Aorta (tissue), 5 donors: ENCODE results near the gene RHOT1. TPM values are rescaled to one million over a fixed set of nuclear protein-coding genes. Genes with fewer than 3 reads are reported as not detected.
"Not testable (repeated sequence)": the region's sequence is repeated elsewhere in the genome, so short reads cannot be mapped to it uniquely, and the experiment has no call there.

Experiments
- ATAC-seq: fragments of 200-7000 bp; cut with Tn5 transposase; one replicate; pipeline ENCODE4 v1.9.1; 2022; ENCODE audit warnings: moderate library complexity; ENCODE audit not compliant: low FRiP score
- DNase-seq, 2 donors: peaks; one replicate each; pipeline ENCODE4 v3.0.0-alpha.2; 2020
- H3K27ac ChIP-seq, 2 donors: one replicate each; pipeline ENCODE4 v1.5.1; 2013; ENCODE audit warnings: low read length in 2 of 2, mild to moderate bottlenecking in 2 of 2, moderate library complexity in 2 of 2, control low read depth in 1 of 2, inconsistent platforms in 1 of 2, low read depth in 1 of 2
- H3K27me3 ChIP-seq, 2 donors: one replicate each; pipeline ENCODE4 v1.6.1; 2013; ENCODE audit warnings: control low read depth in 1 of 2, low read length in 1 of 2, mild to moderate bottlenecking in 1 of 2, moderate library complexity in 1 of 2; ENCODE audit not compliant: insufficient read depth in 2 of 2, control insufficient read depth in 1 of 2
- H3K36me3 ChIP-seq, 2 donors: one replicate each; pipeline ENCODE4 v1.6.1; 2013; ENCODE audit warnings: control low read depth in 1 of 2, low read length in 1 of 2, mild to moderate bottlenecking in 1 of 2; ENCODE audit not compliant: insufficient read depth in 2 of 2, control insufficient read depth in 1 of 2
- H3K4me1 ChIP-seq, 2 donors: one replicate each; pipeline ENCODE4 v1.6.1; 2013; ENCODE audit warnings: low read length in 2 of 2, control low read depth in 1 of 2, mild to moderate bottlenecking in 1 of 2, moderate library complexity in 1 of 2; ENCODE audit not compliant: insufficient read depth in 2 of 2, control insufficient read depth in 1 of 2
- H3K4me3 ChIP-seq, 2 donors: one replicate each; pipeline ENCODE4 v1.5.1; 2013; ENCODE audit warnings: low read length in 2 of 2, control low read depth in 1 of 2, mild to moderate bottlenecking in 1 of 2
- H3K9me3 ChIP-seq: one replicate; pipeline ENCODE4 v1.6.1; 2013; ENCODE audit warnings: mild to moderate bottlenecking, low read length; ENCODE audit not compliant: control insufficient read depth
- WGBS, 2 donors: extraction: QIAGEN DNeasy Blood & Tissue Kit; methylation state at CpG; one replicate each; pipeline ENCODE4 v1.1.7; 2013; 5-methylcytosine and 5-hydroxymethylcytosine counted together
- intact Hi-C, 2 donors: fragments of 100-400 bp; cut with DNase I; formaldehyde crosslinking; loops; one replicate each; pipeline versions ENCODE4 v1.14.2 to v1.15.0; 2022
- polyA plus RNA-seq, 2 donors: library from polyadenylated mRNA; stranded (reverse); fragments of 200-250 nt; gene quantifications; one replicate each; pipeline ENCODE4 v1.2.3, GENCODE V29; 2013
- total RNA-seq, 2 donors: library from RNA; stranded (reverse); fragmentation: NEBNext Ultra II Directional; extraction: Animal tissue kit (Norgen Biotek cat#: 25700); gene quantifications; one replicate each; pipeline ENCODE4 v1.2.1, GENCODE V29; 2021
- donor health status: healthy with polysubstance abuse.
- donor health status: Bipolar disorder and iron deficiency.
- donor health status: DM: no; HTN: no; CAD: no.
- donor health status: DM: no; HTN: no; CAD: no.
- donor health status: DM: yes; HTN: yes; CAD: no.

Gene RHOT1
- total and polyA plus RNA-seq, 4 donors: 28.5 to 42.0 (median 37.5) TPM

DNA sequence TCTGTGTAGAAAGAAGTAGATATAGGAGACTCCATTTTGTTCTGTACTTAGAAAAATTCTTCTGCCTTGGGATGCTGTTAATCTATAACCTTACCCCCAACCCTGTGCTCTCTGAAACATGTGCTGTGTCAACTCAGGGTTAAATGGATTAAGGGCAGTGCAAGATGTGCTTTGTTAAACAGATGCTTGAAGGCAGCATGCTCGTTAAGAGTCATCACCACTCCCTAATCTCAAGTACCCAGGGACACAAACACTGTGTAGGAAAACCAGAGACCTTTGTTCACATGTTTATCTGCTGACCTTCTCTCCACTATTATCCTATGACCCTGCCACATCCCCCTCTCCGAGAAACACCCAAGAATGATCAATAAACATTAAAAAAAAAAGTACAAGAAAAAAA is 38.0 kb downstream of the RHOT1 start:
- H3K4me3 ChIP-seq, H3K36me3 ChIP-seq, DNase-seq, intact Hi-C loops, H3K4me1 ChIP-seq, ATAC-seq, H3K27ac ChIP-seq, H3K27me3 ChIP-seq, H3K9me3 ChIP-seq: not testable (repeated sequence)
- WGBS, 2 donors: 85% methylated on average over 1 to 2 of the region's 2 CpGs

DNA sequence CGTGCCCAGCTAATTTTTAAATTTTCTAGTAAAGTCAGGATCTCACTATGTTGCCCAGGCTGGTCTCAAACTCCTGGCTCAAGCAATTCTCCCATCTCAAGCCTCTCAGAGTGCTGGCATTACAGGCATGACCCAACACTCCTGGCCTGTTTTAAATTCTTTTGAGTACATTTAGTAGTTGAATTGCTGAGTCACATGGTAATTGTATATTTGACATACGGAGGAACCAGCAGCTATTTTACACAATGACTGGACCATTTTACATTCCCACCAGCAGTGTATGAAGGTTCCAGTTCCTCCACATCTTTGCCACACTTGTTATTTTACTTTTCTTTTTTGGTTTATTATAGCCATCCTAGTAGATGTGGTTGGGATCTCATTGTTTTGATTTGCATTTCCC is 43.6 kb downstream of the RHOT1 start:
- Histone ChIP-seq H3K27ac (no peak overlapping the region), H3K9me3 (no peaks in the 10 kb centered on the region), H3K4me3 (no peak overlapping the region), H3K27me3 (no peaks in the 10 kb centered on the region), H3K36me3 (no peaks in the 10 kb centered on the region), H3K4me1 (no peaks in the 10 kb centered on the region)
- intact Hi-C loops: no loop called here
- no peak for ATAC-seq
- 90 to 97% methylated on average over 2 of the region's 2 CpGs for WGBS, 2 donors
- no peak for DNase-seq

DNA sequence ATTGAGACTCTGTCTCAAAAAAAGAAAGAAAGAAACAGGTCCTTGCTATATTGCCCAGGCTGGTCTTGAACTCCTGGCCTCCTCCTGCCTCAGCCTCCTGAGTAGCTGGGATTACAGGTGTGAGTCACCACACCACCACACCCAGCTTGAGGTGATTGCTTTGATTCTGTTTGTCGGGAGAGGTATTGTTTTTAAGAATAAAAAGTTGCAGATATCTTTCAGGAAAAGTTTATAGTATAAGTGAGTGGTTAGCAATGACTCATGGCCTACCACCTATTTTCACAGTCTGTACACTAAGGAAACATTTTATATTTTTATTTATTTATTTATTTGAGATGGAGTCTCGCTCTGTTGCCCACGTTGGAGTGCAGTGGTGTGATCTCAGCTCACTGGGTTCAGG is 45.0 kb downstream of the RHOT1 start:
- 90 to 96% methylated on average over 3 of the region's 3 CpGs for WGBS, 2 donors
- Histone ChIP-seq H3K27me3 (no peaks in the 10 kb centered on the region), H3K4me3 (no peak overlapping the region), H3K4me1 (no peaks in the 10 kb centered on the region), H3K9me3 (no peaks in the 10 kb centered on the region), H3K36me3 (no peaks in the 10 kb centered on the region), H3K27ac (no peak overlapping the region)
- intact Hi-C loops: no loop called here
- ATAC-seq: no peak
- no peak for DNase-seq

DNA sequence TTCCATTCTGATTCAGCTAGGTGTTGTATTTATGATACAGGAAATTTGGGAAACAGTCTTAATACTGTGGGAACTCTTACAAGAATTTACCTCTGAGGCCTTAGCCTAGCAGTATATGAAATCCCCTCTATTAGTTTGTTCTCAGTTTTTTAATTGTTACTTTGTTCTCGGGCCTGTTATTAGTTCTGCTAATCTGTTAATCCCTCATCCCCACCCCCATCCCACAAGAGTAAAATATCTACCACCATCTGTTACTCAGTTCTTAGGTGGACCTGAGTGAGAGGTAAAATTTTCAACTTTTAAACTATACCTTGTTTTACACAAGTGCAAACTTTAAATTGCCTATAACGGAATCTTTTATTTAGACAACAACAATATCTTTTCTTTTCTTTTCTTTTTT is 47.0 kb downstream of the RHOT1 start:
- ATAC-seq (no peak), DNase-seq (no peak)
- Histone ChIP-seq H3K36me3 (no peaks in the 10 kb centered on the region), H3K27me3 (no peaks in the 10 kb centered on the region), H3K4me1 (no peaks in the 10 kb centered on the region), H3K27ac (no peak overlapping the region), H3K4me3 (no peak overlapping the region), H3K9me3 (no peaks in the 10 kb centered on the region)
- 97 to 99% methylated on average over 2 of the region's 2 CpGs for WGBS, 2 donors
- intact Hi-C loops: no loop called here

DNA sequence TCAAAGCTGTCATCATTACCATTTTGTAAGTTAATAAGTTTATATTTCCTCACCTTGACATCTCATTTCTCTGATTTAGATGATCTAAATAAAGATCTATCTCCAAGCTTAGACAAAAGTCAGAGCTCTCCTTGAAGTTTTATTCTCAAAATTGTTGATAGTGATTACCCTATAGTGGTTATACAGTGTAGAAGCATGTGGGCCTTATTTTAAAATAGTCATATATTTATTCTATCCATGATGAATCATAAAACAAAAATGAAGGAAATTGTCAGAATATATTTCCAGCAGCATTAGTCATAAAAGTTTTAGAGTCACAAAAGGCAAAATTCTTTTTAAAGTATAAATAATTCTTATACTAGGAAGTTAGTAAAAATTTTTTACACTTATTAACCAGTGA is 49.0 kb downstream of the RHOT1 start:
- Histone ChIP-seq H3K27ac (no peak overlapping the region), H3K36me3 (peaks cover 0 to 11% of the 10 kb centered on the region in 2 donors), H3K27me3 (no peaks in the 10 kb centered on the region), H3K4me3 (no peak overlapping the region), H3K9me3 (no peaks in the 10 kb centered on the region), H3K4me1 (no peaks in the 10 kb centered on the region)
- ATAC-seq (no peak), DNase-seq (no peak)
- intact Hi-C loops: no loop called here

DNA sequence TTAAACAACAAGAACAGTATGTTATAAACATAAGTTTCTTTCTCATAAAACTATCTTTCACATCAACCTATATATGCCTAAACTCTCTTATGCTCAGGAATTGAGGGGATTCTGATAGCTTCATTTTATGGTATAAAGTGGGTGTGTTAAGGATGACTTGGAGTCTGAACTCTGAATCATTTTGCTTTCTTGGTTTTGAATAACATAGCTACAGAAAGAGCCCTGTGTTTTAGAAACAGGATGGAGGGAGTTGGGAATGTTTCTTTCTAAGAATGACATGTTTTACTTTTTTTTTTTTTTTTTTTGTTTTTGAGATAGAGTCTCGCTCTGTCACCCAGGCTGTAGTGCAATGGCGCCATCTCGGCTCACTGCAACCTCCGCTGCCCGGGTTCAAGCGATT is 50.1 kb downstream of the RHOT1 start:
- Histone ChIP-seq H3K4me3 (no peak overlapping the region), H3K9me3 (no peaks in the 10 kb centered on the region), H3K27ac (no peak overlapping the region), H3K27me3 (no peaks in the 10 kb centered on the region), H3K36me3 (peaks cover 0 to 15% of the 10 kb centered on the region in 2 donors), H3K4me1 (no peaks in the 10 kb centered on the region)
- WGBS, 2 donors: 90 to 94% methylated on average over 6 of the region's 6 CpGs
- intact Hi-C loops: no loop called here
- DNase-seq (no peak), ATAC-seq (no peak)

DNA sequence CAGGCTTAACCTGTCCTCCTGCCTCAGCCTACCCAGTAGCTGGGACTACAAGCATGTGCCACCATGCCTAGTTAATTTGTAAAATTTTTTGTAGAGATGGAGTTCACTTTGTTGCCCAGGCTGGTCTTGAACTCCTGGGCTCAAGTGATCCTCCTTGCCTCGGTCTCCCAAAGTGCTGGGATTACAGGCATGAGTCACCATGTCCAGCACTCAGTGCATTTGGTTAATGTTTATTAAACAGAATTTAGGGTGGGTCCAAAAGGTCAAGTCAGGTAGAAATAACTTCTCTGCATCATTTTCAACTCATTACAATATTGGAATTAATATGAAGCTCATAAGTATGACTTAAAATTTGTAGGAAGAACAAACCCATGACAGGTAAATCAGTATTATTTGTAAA is 55.7 kb downstream of the RHOT1 start:
- Histone ChIP-seq H3K36me3 (peaks cover 0 to 15% of the 10 kb centered on the region in 2 donors), H3K27ac (no peak overlapping the region), H3K9me3 (no peaks in the 10 kb centered on the region), H3K4me1 (no peaks in the 10 kb centered on the region), H3K4me3 (no peak overlapping the region), H3K27me3 (no peaks in the 10 kb centered on the region)
- DNase-seq: no peak
- ATAC-seq: no peak
- WGBS, 2 donors: 94 to 97% methylated on average over 1 of the region's 1 CpG
- intact Hi-C loops: no loop called here

DNA sequence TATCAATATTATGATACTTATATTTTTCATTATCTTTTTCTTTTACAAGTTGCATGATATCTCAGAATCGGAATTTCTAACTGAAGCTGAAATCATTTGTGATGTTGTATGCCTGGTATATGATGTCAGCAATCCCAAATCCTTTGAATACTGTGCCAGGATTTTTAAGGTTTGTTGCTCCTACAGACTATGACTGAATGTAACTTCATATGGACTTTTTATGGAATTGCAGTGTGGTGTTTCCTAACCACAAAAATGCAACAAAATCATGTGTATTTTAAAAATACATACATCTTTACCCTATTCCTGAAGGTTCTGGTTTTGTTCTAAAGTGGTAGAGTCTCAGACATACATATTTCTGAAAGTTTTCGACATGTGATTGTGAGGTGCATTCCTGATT is 64.6 kb downstream of the RHOT1 start:
- DNase-seq (no peak), ATAC-seq (no peak)
- WGBS, 2 donors: 72 to 74% methylated on average over 2 of the region's 2 CpGs
- Histone ChIP-seq H3K9me3 (no peaks in the 10 kb centered on the region), H3K27ac (no peak overlapping the region), H3K4me1 (no peaks in the 10 kb centered on the region), H3K4me3 (no peak overlapping the region), H3K36me3 (peaks cover 0 to 3% of the 10 kb centered on the region in 2 donors), H3K27me3 (no peaks in the 10 kb centered on the region)
- intact Hi-C loops: no loop called here

DNA sequence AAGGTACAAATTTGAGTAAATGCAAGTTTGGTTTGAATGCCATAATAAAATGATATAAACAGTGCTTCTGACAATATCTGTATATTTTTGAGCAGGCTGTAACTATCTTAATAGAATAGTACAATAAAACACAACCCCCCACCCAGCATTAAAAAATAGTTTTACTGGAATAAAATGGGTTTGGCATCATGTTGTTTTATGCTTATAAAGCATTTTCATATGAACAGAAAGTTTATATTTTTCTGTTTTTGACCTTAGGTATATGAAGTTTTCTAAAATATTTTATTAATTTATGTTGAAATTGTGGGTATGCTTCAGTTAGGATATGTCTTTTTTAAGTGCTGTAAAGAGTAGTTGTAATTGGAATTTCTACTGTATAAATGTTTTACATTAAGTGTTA is 66.1 kb downstream of the RHOT1 start:
- Histone ChIP-seq H3K4me1 (no peaks in the 10 kb centered on the region), H3K27ac (no peak overlapping the region), H3K9me3 (no peaks in the 10 kb centered on the region), H3K4me3 (no peak overlapping the region), H3K27me3 (no peaks in the 10 kb centered on the region), H3K36me3 (peaks cover 0 to 8% of the 10 kb centered on the region in 2 donors)
- ATAC-seq (no peak), DNase-seq (no peak)
- intact Hi-C loops: no loop called here
